Measurements from ENCODE around the gene FCRL5. TPM values are rescaled to one million over a fixed set of nuclear protein-coding genes. Genes with fewer than 3 reads are reported as not detected.

Gene FCRL5
- total RNA-seq, 4 donors from 2014 or later, result not detected

DNA sequence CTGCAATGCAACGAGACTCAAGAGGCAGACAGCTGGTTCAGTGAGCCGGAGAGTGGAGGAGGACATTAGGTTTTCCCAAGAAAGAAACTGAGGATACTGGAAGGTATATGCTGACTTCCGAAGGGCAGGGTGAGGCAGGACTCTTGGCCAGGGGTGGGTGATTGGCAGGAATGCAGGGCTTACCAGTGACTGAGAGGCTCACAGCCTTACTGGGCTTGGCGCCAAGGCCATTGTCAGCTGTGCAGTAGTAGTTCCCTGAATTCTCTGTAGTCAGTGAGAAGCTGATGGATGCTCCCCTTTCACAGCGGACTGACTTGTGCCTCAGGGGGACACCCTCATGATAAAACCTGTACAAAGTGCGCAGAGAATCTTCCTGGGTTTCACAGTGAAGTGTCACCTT, 9.6 kb downstream of the FCRL5 start:
- no peak for DNase-seq (ENCODE audit: low spot score in 2 of 2)
- Histone ChIP-seq H3K9me3 (no peaks in the 10 kb centered on the region), H3K27me3 (peaks cover 4% of the 10 kb centered on the region), H3K4me3 (no peak overlapping the region), H3K27ac (no peak overlapping the region), H3K36me3 (no peaks in the 10 kb centered on the region), H3K4me1 (no peaks in the 10 kb centered on the region)
- TF ChIP-seq POLR2AphosphoS5 (IDR thresholded peaks at IDR 0.05), result no peak
- TF ChIP-seq POLR2A (IDR thresholded peaks at IDR 0.05), result no peak
- TF ChIP-seq, protein P1, sequence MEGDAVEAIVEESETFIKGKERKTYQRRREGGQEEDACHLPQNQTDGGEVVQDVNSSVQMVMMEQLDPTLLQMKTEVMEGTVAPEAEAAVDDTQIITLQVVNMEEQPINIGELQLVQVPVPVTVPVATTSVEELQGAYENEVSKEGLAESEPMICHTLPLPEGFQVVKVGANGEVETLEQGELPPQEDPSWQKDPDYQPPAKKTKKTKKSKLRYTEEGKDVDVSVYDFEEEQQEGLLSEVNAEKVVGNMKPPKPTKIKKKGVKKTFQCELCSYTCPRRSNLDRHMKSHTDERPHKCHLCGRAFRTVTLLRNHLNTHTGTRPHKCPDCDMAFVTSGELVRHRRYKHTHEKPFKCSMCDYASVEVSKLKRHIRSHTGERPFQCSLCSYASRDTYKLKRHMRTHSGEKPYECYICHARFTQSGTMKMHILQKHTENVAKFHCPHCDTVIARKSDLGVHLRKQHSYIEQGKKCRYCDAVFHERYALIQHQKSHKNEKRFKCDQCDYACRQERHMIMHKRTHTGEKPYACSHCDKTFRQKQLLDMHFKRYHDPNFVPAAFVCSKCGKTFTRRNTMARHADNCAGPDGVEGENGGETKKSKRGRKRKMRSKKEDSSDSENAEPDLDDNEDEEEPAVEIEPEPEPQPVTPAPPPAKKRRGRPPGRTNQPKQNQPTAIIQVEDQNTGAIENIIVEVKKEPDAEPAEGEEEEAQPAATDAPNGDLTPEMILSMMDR (IDR thresholded peaks at IDR 0.05), result no peak
- no peak for TF ChIP-seq EP300 (IDR thresholded peaks at IDR 0.05)
- WGBS, result 67% methylated on average over 6 of the region's 6 CpGs

DNA sequence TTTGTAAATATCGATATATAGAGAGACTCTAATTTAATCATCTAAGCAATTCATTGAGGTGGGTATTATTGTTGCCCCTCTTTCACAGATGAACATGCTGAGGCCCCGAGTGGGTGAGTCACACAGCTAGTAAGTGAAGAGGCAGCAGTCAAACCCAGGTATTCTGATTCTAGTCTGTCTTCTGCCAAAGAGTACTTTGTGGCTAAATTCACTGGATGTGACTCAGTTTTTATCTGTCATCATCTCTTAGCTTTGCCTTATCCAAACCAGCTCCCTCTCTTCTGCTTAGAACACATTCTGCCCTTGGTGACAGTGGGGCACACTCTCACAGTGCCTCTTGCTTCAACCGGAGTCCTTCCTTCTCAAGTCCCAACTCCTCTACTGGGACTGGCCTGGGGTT, 11.5 kb downstream of the FCRL5 start:
- no peak for TF ChIP-seq POLR2A (IDR thresholded peaks at IDR 0.05)
- TF ChIP-seq EP300 (IDR thresholded peaks at IDR 0.05), result no peak
- TF ChIP-seq POLR2AphosphoS5 (IDR thresholded peaks at IDR 0.05), result no peak
- TF ChIP-seq, protein P1 (IDR thresholded peaks at IDR 0.05), result no peak
- H3K36me3 ChIP-seq, result no peaks in the 10 kb centered on the region
- H3K9me3 ChIP-seq, result no peaks in the 10 kb centered on the region
- H3K4me1 ChIP-seq, result no peaks in the 10 kb centered on the region
- DNase-seq (ENCODE audit: low spot score in 2 of 2), result no peak
- no peak overlapping the region for H3K27ac ChIP-seq
- 82% methylated on average over 3 of the region's 3 CpGs for WGBS
- H3K27me3 ChIP-seq, result peaks cover 4% of the 10 kb centered on the region
- H3K4me3 ChIP-seq, result no peak overlapping the region

DNA sequence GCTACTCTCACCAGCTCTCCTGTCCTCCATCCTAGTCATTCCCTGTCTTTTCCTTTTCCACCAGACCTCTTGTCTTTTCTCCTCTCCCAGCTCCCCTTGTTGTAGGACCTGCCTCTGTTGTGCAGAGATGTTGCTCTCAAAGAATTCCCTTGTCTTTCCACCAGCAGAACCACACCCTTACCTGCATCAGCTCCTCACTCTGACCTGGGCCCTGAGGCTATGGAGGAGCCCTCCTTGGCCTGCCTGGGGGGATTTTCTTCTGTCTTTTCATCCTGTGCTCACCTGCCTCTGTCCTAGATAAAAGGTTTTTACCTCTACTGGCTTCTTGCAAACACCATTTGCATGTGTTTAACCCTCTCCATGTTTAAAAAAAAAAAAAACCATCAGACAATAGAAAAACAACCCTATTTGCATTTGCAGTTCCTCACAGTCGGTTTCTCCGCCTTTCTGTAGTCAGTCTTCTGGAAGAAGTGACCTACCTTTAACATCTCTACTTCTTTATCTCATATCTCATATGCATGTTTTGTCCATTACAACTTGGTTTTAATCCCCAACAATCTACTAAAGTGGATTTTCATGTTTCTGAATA, 12.1 kb downstream of the FCRL5 start:
- TF ChIP-seq POLR2A (IDR thresholded peaks at IDR 0.05) (no peak), EP300 (IDR thresholded peaks at IDR 0.05) (no peak), POLR2AphosphoS5 (IDR thresholded peaks at IDR 0.05) (no peak)
- TF ChIP-seq, protein P1 (IDR thresholded peaks at IDR 0.05), result no peak

DNA sequence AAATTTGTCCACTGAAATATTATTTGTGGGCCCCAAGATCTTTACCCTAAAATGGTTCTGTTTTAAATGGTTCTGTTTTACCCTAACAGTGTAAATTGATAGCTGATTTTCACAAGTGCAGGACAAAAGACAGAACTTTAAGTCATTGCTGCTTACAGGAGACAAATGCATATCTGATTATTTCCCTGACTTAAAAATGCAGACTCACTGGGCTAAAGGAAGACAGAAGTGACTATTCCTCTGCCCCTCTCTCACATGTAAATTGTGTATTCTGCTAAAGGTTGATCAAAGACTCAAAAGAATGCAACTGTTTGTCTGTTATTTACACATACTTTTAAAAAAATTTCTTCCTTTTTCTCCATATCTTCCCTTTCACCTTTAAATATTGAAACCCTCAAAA, 12.7 kb downstream of the FCRL5 start:
- DNase-seq (ENCODE audit: low spot score in 2 of 2), result no peak
- no peaks in the 10 kb centered on the region for H3K36me3 ChIP-seq

More for the DNA sequence above, 12.1 kb downstream of the FCRL5 start:
- H3K9me3 ChIP-seq, result no peaks in the 10 kb centered on the region
- no peaks in the 10 kb centered on the region for H3K36me3 ChIP-seq
- H3K27me3 ChIP-seq, result peaks cover 4% of the 10 kb centered on the region
- H3K27ac ChIP-seq, result no peak overlapping the region
- no peaks in the 10 kb centered on the region for H3K4me1 ChIP-seq
- H3K4me3 ChIP-seq, result no peak overlapping the region
- WGBS, result 16% methylated on average over 2 of the region's 2 CpGs
- DNase-seq (ENCODE audit: low spot score in 2 of 2), result no peak

DNA sequence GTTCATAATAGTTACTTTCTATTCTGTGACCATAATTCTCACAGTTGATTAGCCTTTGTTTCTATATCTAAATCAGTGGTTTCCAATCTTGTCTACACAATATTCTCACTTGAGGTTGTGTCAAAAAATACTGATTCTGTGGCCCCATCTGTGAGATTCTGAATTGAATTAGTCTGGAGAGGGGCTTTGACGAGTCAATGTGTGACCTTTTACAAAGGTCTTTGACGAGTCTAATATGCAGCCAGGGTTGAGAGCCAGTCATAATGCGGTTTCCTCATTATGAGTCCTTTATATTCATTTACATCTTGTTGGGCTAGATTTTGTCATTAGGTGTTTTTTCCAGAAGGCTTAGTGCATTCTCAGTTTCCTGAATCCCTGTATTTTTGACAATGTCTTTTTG, 19.7 kb downstream of the FCRL5 start:
- Histone ChIP-seq H3K4me1 (no peaks in the 10 kb centered on the region), H3K4me3 (no peak overlapping the region), H3K9me3 (no peaks in the 10 kb centered on the region), H3K36me3 (no peaks in the 10 kb centered on the region), H3K27ac (no peak overlapping the region), H3K27me3 (no peaks in the 10 kb centered on the region)
- WGBS, result 81% methylated on average over 3 of the region's 3 CpGs
- TF ChIP-seq POLR2A (IDR thresholded peaks at IDR 0.05), result no peak
- no peak for TF ChIP-seq POLR2AphosphoS5 (IDR thresholded peaks at IDR 0.05)
- no peak for DNase-seq (ENCODE audit: low spot score in 2 of 2)

More for the DNA sequence above, 12.7 kb downstream of the FCRL5 start:
- no peak overlapping the region for H3K27ac ChIP-seq
- TF ChIP-seq POLR2A (IDR thresholded peaks at IDR 0.05) (no peak), EP300 (IDR thresholded peaks at IDR 0.05) (no peak), POLR2AphosphoS5 (IDR thresholded peaks at IDR 0.05) (no peak)
- TF ChIP-seq, protein P1 (IDR thresholded peaks at IDR 0.05), result no peak
- H3K27me3 ChIP-seq, result peaks cover 4% of the 10 kb centered on the region
- H3K4me3 ChIP-seq, result no peak overlapping the region
- H3K4me1 ChIP-seq, result no peaks in the 10 kb centered on the region
- H3K9me3 ChIP-seq, result no peaks in the 10 kb centered on the region
